Activated CD4-positive, alpha-beta memory T cell treated with anti-CD3 and anti-CD28 coated beads for 36 hours (primary cell): ENCODE results near the gene RAB3A. TPM values are rescaled to one million over a fixed set of nuclear protein-coding genes. Genes with fewer than 3 reads are reported as not detected.

Experiments used
- total RNA-seq, 2 experiments: library from RNA; stranded (reverse); gene quantifications; one replicate each; pipeline ENCODE4 v1.2.3, GENCODE V29; 2021

RAB3A gene
- total RNA-seq, 2 experiments from 2014 or later: 3.9 to 4.3 TPM

Other genes with a start within 250 kb of the RAB3A start
- gene KCNN1, start 236.9 kb downstream of the RAB3A start, total RNA-seq: under 1 TPM in 1 of 2 experiments, not detected in 1; 0.24 TPM
- gene ARRDC2, start 195.9 kb downstream of the RAB3A start, total RNA-seq: 10 to 100 TPM; 28.2 to 28.6 TPM
- gene IL12RB1, start 117.1 kb downstream of the RAB3A start, total RNA-seq: 10 to 100 TPM; 22.6 to 23.3 TPM
- gene MAST3, start 106.3 kb downstream of the RAB3A start, total RNA-seq: 10 to 100 TPM; 22.5 to 23.8 TPM
- 10 to 100 TPM; 14.9 to 19.1 TPM for gene PIK3R2, start 50.9 kb downstream of the RAB3A start, total RNA-seq
- 10 to 100 TPM; 23.7 to 26.9 TPM for gene IFI30, start 30.2 kb downstream of the RAB3A start, total RNA-seq
- gene MPV17L2, start 10.8 kb downstream of the RAB3A start, total RNA-seq: 1 to 10 TPM; 6.4 to 7.3 TPM
- gene PDE4C, start 22.4 kb upstream of the RAB3A start, total RNA-seq: not detected
- gene IQCN, start 70.4 kb upstream of the RAB3A start, total RNA-seq: under 1 TPM; 0.36 to 0.39 TPM
- gene JUND, start 77.6 kb upstream of the RAB3A start, total RNA-seq: 100 to 1,000 TPM; 232 to 236 TPM
- 100 to 1,000 TPM; 356 to 361 TPM for gene LSM4, start 119.0 kb upstream of the RAB3A start, total RNA-seq
- gene PGPEP1, start 136.6 kb upstream of the RAB3A start, total RNA-seq: 10 to 100 TPM; 29.0 to 30.8 TPM
- not detected for gene GDF15, start 182.1 kb upstream of the RAB3A start, total RNA-seq
- gene LRRC25, start 193.6 kb upstream of the RAB3A start, total RNA-seq: not detected
- gene SSBP4, start 215.4 kb upstream of the RAB3A start, total RNA-seq: 100 to 1,000 TPM in 1 of 2 experiments, 10 to 100 TPM in 1; 97.9 to 102 TPM
- gene ISYNA1, start 234.1 kb upstream of the RAB3A start, total RNA-seq: 10 to 100 TPM; 19.3 to 20.0 TPM